ENCODE data around the gene GNAI2.
"Not testable (repeated sequence)": the region's sequence is repeated elsewhere in the genome, so short reads cannot be mapped to it uniquely, and the experiment has no call there.

The GNAI2 gene

GRCh38 chr3:50284121-50284520 lies 48.1 kb downstream of the GNAI2 start:
- DNase-seq: not testable (repeated sequence)

- DNase-seq: no peak
Measured at GRCh38 chr3:50286322-50287227, 50.6 kb downstream of the GNAI2 start.

GRCh38 chr3:50287262-50287661 lies 51.3 kb downstream of the GNAI2 start:
- no peak for DNase-seq

GRCh38 chr3:50288387-50289007 lies 52.5 kb downstream of the GNAI2 start:
- no peak for DNase-seq

- no peak for DNase-seq
Measured at GRCh38 chr3:50289130-50289529, 53.1 kb downstream of the GNAI2 start.

- DNase-seq: no peak
Measured at GRCh38 chr3:50290161-50290641, 54.2 kb downstream of the GNAI2 start.

GRCh38 chr3:50292159-50293078 lies 56.4 kb downstream of the GNAI2 start, which contains the start of gene IFRD2:
Gene IFRD2, minus strand, starts transcription at chr3:50292429. Its CDS starts 155 bp downstream, at chr3:50292274.
- peak; percentile 97 for DNase-seq

- DNase-seq: no peak
Measured at GRCh38 chr3:50293079-50293801, 57.2 kb downstream of the GNAI2 start.

- DNase-seq: no peak
Measured at GRCh38 chr3:50294089-50294488, 58.1 kb downstream of the GNAI2 start.

- no peak for DNase-seq
Measured at GRCh38 chr3:50294492-50295403, 58.7 kb downstream of the GNAI2 start.

GRCh38 chr3:50295553-50296431 lies 59.8 kb downstream of the GNAI2 start:
- DNase-seq: no peak

- no peak for DNase-seq
Measured at GRCh38 chr3:50296721-50297383, 60.8 kb downstream of the GNAI2 start.

- no peak for DNase-seq
Measured at GRCh38 chr3:50297384-50297775, 61.4 kb downstream of the GNAI2 start.

- no peak for DNase-seq
Measured at GRCh38 chr3:50297896-50298725, 62.1 kb downstream of the GNAI2 start.

- DNase-seq: peak; percentile 98
Measured at GRCh38 chr3:50298836-50299637, 63.0 kb downstream of the GNAI2 start, which contains the start of the genes HYAL3 and NAA80. Gene HYAL3, minus strand, starts transcription at chr3:50299405. Its CDS starts 3,803 bp downstream, at chr3:50295602. Gene NAA80, minus strand, starts transcription at chr3:50299405. Its CDS starts 1,942 bp downstream, at chr3:50297463.

- no peak for DNase-seq
Measured at GRCh38 chr3:50299638-50299928, 63.6 kb downstream of the GNAI2 start.

- DNase-seq: peak; percentile 1
Measured at GRCh38 chr3:50299929-50300680, 64.1 kb downstream of the GNAI2 start.

Measured in amniotic stem cell (primary cell).